PC-9 (cell line): ENCODE measurements around the gene OSBPL6. TPM values are rescaled to one million over a fixed set of nuclear protein-coding genes. Genes with fewer than 3 reads are reported as not detected.
"Not testable (repeated sequence)": the region's sequence is repeated elsewhere in the genome, so short reads cannot be mapped to it uniquely, and the experiment has no call there.

Source experiments
- BruUV-seq: library from RNA; stranded (reverse); fragments of 400-500 nt; replicated peaks from 2 replicates; lab custom pipeline; 2021; lab: Mats Ljungman, UMichigan
- CTCF ChIA-PET: fragments of 300-600 bp; sonication (Branson Sonifier 250); formaldehyde crosslinking; loops from one replicate; lab custom pipeline; 2022; ENCODE audit warnings: antibody characterized with exemption; lab: Charles Lee
- POLR2A ChIA-PET: fragments of 300-600 bp; sonication (Branson Sonifier 250); formaldehyde crosslinking; loops from one replicate; lab custom pipeline; 2022; ENCODE audit warnings: antibody characterized with exemption; ENCODE audit not compliant: unreplicated experiment; lab: Charles Lee
- DNase-seq, 2 experiments: peaks; one replicate each; pipeline versions ENCODE4 v3.0.0 to v3.0.0-alpha.2; 2015 to 2022; ENCODE audit warnings: mixed read lengths in 1 of 2
- H2AFZ ChIP-seq: fragments of 200-600 bp; sonication (generic); 2 replicates; pipeline ENCODE4 v1.8.1; 2017; ENCODE audit warnings: antibody characterized with exemption
- H3F3A ChIP-seq: fragments of 200-600 bp; sonication (generic); 2 replicates; pipeline ENCODE4 v1.8.1; 2017; ENCODE audit warnings: antibody characterized with exemption, mild to moderate bottlenecking, low read depth; ENCODE audit not compliant: insufficient read depth
- H3K27ac ChIP-seq: fragments of 200-600 bp; sonication (generic); 2 replicates; pipeline ENCODE4 v1.6.1; 2016; ENCODE audit warnings: mixed run types
- H3K27me3 ChIP-seq: fragments of 200-600 bp; sonication (generic); 2 replicates; pipeline ENCODE4 v1.6.1; 2016; ENCODE audit warnings: low read depth, mixed run types; ENCODE audit not compliant: insufficient read depth
- H3K36me3 ChIP-seq: fragments of 200-600 bp; sonication (generic); 2 replicates; pipeline ENCODE4 v1.6.1; 2016; ENCODE audit warnings: low read depth, mixed run types
- H3K4me1 ChIP-seq: fragments of 200-600 bp; sonication (generic); replicated peaks from 2 replicates; pipeline ENCODE4 v1.6.1; 2016; ENCODE audit warnings: mixed run types; ENCODE audit not compliant: insufficient read depth
- H3K4me2 ChIP-seq: fragments of 200-600 bp; sonication (generic); 2 replicates; pipeline ENCODE4 v1.6.1; 2017; ENCODE audit warnings: mixed run types
- H3K4me3 ChIP-seq: fragments of 200-600 bp; sonication (generic); 2 replicates; pipeline ENCODE4 v1.6.1; 2016; ENCODE audit warnings: mixed run types
- H3K79me2 ChIP-seq: fragments of 200-600 bp; sonication (generic); 2 replicates; pipeline ENCODE4 v1.6.1; 2017; ENCODE audit warnings: low read depth, mixed run types
- H3K9me2 ChIP-seq: fragments of 200-600 bp; sonication (generic); 2 replicates; pipeline ENCODE4 v1.8.1; 2017; ENCODE audit warnings: mild to moderate bottlenecking; ENCODE audit not compliant: insufficient read depth
- H3K9me3 ChIP-seq: fragments of 200-600 bp; sonication (generic); 2 replicates; pipeline ENCODE4 v1.8.1; 2016; ENCODE audit warnings: low read depth; ENCODE audit not compliant: insufficient read depth
- H4K20me1 ChIP-seq: fragments of 200-600 bp; sonication (generic); 2 replicates; pipeline ENCODE4 v1.8.1; 2017; ENCODE audit not compliant: insufficient read depth
- CTCF ChIP-seq: fragments of 200-600 bp; sonication (generic); conservative IDR thresholded peaks from 2 replicates; pipeline ENCODE4 v1.6.1; 2017; ENCODE audit warnings: mixed run types, antibody characterized with exemption, mild to moderate bottlenecking, moderate library complexity
- EZH2 ChIP-seq: fragments of 200-600 bp; sonication (generic); IDR thresholded peaks from 2 replicates; pipeline ENCODE4 v1.8.0; 2017; ENCODE audit warnings: antibody characterized with exemption, low read depth
- intact Hi-C: fragments of 100-400 bp; cut with micrococcal nuclease; formaldehyde crosslinking; loops from one replicate; pipeline ENCODE4 v1.10.0; 2022; ENCODE audit not compliant: unreplicated experiment
- total RNA-seq: library from RNA; stranded (reverse); gene quantifications from 2 replicates; pipeline ENCODE4 v1.2.3, GENCODE V29; 2021

OSBPL6 gene
- total RNA-seq, 1 experiment from 2014 or later, result 2.6 TPM

GRCh38 chr2:178422097-178422496 lies 227.8 kb downstream of the OSBPL6 start:
- no TSS peak for BruUV-seq
- Histone ChIP-seq H3F3A (no peaks in the 10 kb centered on the region), H4K20me1 (no peaks in the 10 kb centered on the region), H3K9me3 (no peaks in the 10 kb centered on the region), H3K27me3 (no peaks in the 10 kb centered on the region), H3K4me3 (no peak overlapping the region), H3K79me2 (no peaks in the 10 kb centered on the region), H3K36me3 (no peaks in the 10 kb centered on the region), H2AFZ (no peak overlapping the region), H3K9me2 (no peaks in the 10 kb centered on the region), H3K27ac (no peak overlapping the region), H3K4me2 (no peak overlapping the region), H3K4me1 (no peaks in the 10 kb centered on the region)
- ChIA-PET CTCF (no interaction called here), POLR2A (no interaction called here)
- intact Hi-C loops, result no loop called here
- DNase-seq, result no peak
- TF ChIP-seq EZH2 (no peak), CTCF (no peak)

GRCh38 chr2:178423746-178424145 lies 229.4 kb downstream of the OSBPL6 start:
- BruUV-seq, H3K4me2 ChIP-seq, H3K4me3 ChIP-seq, H3K9me2 ChIP-seq, H3K27ac ChIP-seq, H3K36me3 ChIP-seq, H2AFZ ChIP-seq, H4K20me1 ChIP-seq, intact Hi-C loops, POLR2A ChIA-PET, H3K27me3 ChIP-seq, H3K4me1 ChIP-seq, DNase-seq, H3F3A ChIP-seq, H3K79me2 ChIP-seq, H3K9me3 ChIP-seq, CTCF ChIA-PET: not testable (repeated sequence)

GRCh38 chr2:178425255-178425827 lies 231.0 kb downstream of the OSBPL6 start:
- no peak overlapping the region for H3K4me2 ChIP-seq
- no peaks in the 10 kb centered on the region for H3F3A ChIP-seq
- TF ChIP-seq EZH2 (no peak), CTCF (no peak)
- no peaks in the 10 kb centered on the region for H4K20me1 ChIP-seq
- H3K9me2 ChIP-seq, result no peaks in the 10 kb centered on the region
- no peak overlapping the region for H2AFZ ChIP-seq
- no peaks in the 10 kb centered on the region for H3K9me3 ChIP-seq
- no peaks in the 10 kb centered on the region for H3K79me2 ChIP-seq
- no peaks in the 10 kb centered on the region for H3K4me1 ChIP-seq
- ChIA-PET POLR2A (interaction anchor here (0.6 kb wide), 1 partner anchor 335 kb away, joined by 4 read pairs; no protein-coding TSS in a partner anchor), CTCF (interaction anchor here (0.7 kb wide), 1 partner anchor 110 kb away, joined by 6 read pairs; no protein-coding TSS in a partner anchor)
- no peak overlapping the region for H3K4me3 ChIP-seq
- no TSS peak for BruUV-seq
- intact Hi-C loops, result no loop called here
- no peaks in the 10 kb centered on the region for H3K27me3 ChIP-seq
- no peak for DNase-seq
- H3K27ac ChIP-seq, result no peak overlapping the region
- H3K36me3 ChIP-seq, result no peaks in the 10 kb centered on the region

- TF ChIP-seq CTCF (no peak), EZH2 (no peak)
- Histone ChIP-seq H3K4me1 (no peaks in the 10 kb centered on the region), H3K4me2 (no peak overlapping the region), H3K27me3 (no peaks in the 10 kb centered on the region), H2AFZ (no peak overlapping the region), H3K9me2 (no peaks in the 10 kb centered on the region), H3K36me3 (peaks cover 4% of the 10 kb centered on the region), H3K9me3 (no peaks in the 10 kb centered on the region), H3F3A (no peaks in the 10 kb centered on the region), H4K20me1 (no peaks in the 10 kb centered on the region), H3K79me2 (no peaks in the 10 kb centered on the region), H3K4me3 (no peak overlapping the region), H3K27ac (no peak overlapping the region)
- ChIA-PET POLR2A (no interaction called here), CTCF (no interaction called here)
- no peak for DNase-seq
- no TSS peak for BruUV-seq
- intact Hi-C loops, result no loop called here
Measured at GRCh38 chr2:178426388-178426787, 232.1 kb downstream of the OSBPL6 start.
